ENCODE data around the gene ABTB2. TPM values are rescaled to one million over a fixed set of nuclear protein-coding genes. Genes with fewer than 3 reads are reported as not detected.

Gene ABTB2
- total RNA-seq, 1 experiment from 2014 or later: 5.5 TPM

DNA sequence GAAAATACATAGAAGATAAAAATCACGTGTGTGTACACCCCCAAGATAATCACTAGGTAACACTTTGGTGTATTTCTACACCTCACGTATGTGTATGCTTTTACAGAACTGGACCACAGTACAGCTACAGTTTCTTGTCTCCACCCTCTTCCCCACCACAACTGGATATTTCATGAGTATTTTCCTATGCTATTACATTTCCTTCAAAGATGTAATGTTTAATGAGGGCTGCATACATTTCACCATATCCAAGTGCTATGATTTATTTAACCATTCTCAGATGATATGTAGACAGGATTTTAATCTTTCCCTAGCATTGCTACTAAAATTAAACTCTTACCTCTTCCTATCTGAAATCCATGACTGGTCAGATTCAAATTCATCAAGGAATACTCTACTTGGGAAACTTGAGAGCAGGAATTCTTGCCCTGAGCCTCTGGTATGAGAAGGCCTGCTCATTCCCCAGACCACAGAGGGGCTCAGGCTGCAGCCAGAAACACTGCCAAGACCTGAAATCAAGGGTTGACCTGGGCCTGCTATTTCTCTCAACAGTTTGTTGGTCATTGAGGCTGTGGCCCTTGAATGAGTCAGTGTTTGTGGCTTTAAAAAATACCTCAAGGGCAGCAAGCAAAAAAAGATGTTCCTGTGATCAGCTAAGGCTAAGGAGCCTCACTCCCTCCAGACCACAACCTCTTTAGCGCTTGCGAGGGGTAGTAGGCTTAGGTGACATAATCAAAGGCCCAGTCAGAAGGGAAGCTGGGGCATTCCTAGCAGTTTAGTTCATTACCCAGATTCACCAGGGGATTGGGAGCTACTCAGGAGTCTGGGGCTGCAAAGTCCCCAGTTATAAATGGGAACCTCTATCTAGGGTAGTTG is 55.5 kb downstream of the ABTB2 start:
- H2BK5ac ChIP-seq (ENCODE audit: insufficient read length, low read length): no peak overlapping the region
- no peak overlapping the region for H3K27ac ChIP-seq (ENCODE audit: insufficient read length, low read depth, low read length)
- H3K56ac ChIP-seq (ENCODE audit: insufficient read length, low read depth, low read length): no peak overlapping the region
- no peaks in the 10 kb centered on the region for H4K20me1 ChIP-seq (ENCODE audit: control insufficient read depth, insufficient read depth, insufficient read length)
- H3K4me1 ChIP-seq (ENCODE audit: insufficient read depth, low read length): peaks cover 8% of the 10 kb centered on the region; the same call in 1 of the 2 replicates
- no peaks in the 10 kb centered on the region for H3K27me3 ChIP-seq (ENCODE audit: insufficient read depth, low read length)
- H2BK120ac ChIP-seq (ENCODE audit: low read depth, low read length, poor library complexity, severe bottlenecking): no peak overlapping the region
- no peak overlapping the region for H3K4me2 ChIP-seq (ENCODE audit: insufficient read depth, insufficient read length, low read length)
- no peak for DNase-seq
- peaks cover 2% of the 10 kb centered on the region for H3K79me1 ChIP-seq (ENCODE audit: insufficient read depth, low read depth, low read length, poor library complexity, severe bottlenecking)
- no peak overlapping the region for H3K18ac ChIP-seq (ENCODE audit: insufficient read length, low read depth, low read length)
- no peak overlapping the region for H2AK5ac ChIP-seq (ENCODE audit: insufficient read length, low read length)
- Mint-ChIP-seq H3K4me1 (peaks cover 34 to 41% of the 10 kb centered on the region in 2 experiments), H3K27ac (no peak overlapping the region; a peak in 2 of 7 replicates), H3K9me3 (no peaks in the 10 kb centered on the region), H3K4me3 (no peak overlapping the region), H3K36me3 (ENCODE audit: insufficient read depth in 1 of 3, low read depth in 3 of 3) (no peaks in the 10 kb centered on the region), H3K27me3 (ENCODE audit: low read depth) (no peaks in the 10 kb centered on the region)
- H3K79me2 ChIP-seq (ENCODE audit: insufficient read depth, low read length): no peaks in the 10 kb centered on the region
- no peak overlapping the region for H4K8ac ChIP-seq (replicated peaks; ENCODE audit: insufficient read length, low read depth, low read length)
- no peak for TF ChIP-seq CTCF (conservative IDR thresholded peaks at IDR 0.05)
- H3K9ac ChIP-seq (ENCODE audit: extremely low read depth, insufficient read length, low read length): no peak overlapping the region
- H2BK20ac ChIP-seq (ENCODE audit: low read depth, low read length, poor library complexity, severe bottlenecking): no peak overlapping the region
- H3K4ac ChIP-seq (ENCODE audit: low read depth, low read length): no peak overlapping the region
- H3K14ac ChIP-seq (ENCODE audit: insufficient read depth, low read length): 0 out of 2 replicates have a peak overlapping the region, but pooled peaks have one; percentile 10
- H4K91ac ChIP-seq (ENCODE audit: insufficient read length, low read depth, low read length): no peak overlapping the region
- no peak overlapping the region for H3T11ph ChIP-seq (ENCODE audit: low read length)
- H2AFZ ChIP-seq (ENCODE audit: low read length): no peak overlapping the region
- no peak overlapping the region for H3K23ac ChIP-seq (ENCODE audit: insufficient read length, low read depth, low read length)
- H4K5ac ChIP-seq (ENCODE audit: insufficient read length, low read depth, low read length): no peak overlapping the region
- H3K9me3 ChIP-seq (ENCODE audit: control insufficient read depth, low read depth, low read length): no peaks in the 10 kb centered on the region
- no peak overlapping the region for H2BK12ac ChIP-seq (ENCODE audit: insufficient read length, low read depth, low read length)
- H3K23me2 ChIP-seq (ENCODE audit: insufficient read length, low read depth, low read length, poor library complexity, severe bottlenecking): no peaks in the 10 kb centered on the region
- no CpG with 5 or more reads among the region's 4 CpGs for WGBS (ENCODE audit: extremely low coverage, insufficient read length, low lambda C conversion rate)
- no peak overlapping the region for H2BK15ac ChIP-seq (ENCODE audit: low read depth, low read length)
